Endothelial cell (in vitro differentiated cells): ENCODE data around the gene RNF145. TPM values are rescaled to one million over a fixed set of nuclear protein-coding genes. Genes with fewer than 3 reads are reported as not detected.
"Not testable (repeated sequence)": the region's sequence is repeated elsewhere in the genome, so short reads cannot be mapped to it uniquely, and the experiment has no call there.

Source experiments
- DNase-seq: peaks from one replicate; pipeline ENCODE4 v3.0.0; 2021; ENCODE audit warnings: low spot score
- H3K27ac Mint-ChIP-seq: one replicate; pipeline ENCODE4 v1.8.0; 2021; ENCODE audit warnings: mixed read lengths, inconsistent platforms; ENCODE audit not compliant: unreplicated experiment
- H3K27me3 Mint-ChIP-seq: one replicate; pipeline ENCODE4 v1.8.0; 2021; ENCODE audit warnings: mild to moderate bottlenecking, moderate library complexity, mixed read lengths, inconsistent platforms; ENCODE audit not compliant: unreplicated experiment
- H3K36me3 Mint-ChIP-seq: one replicate; pipeline ENCODE4 v1.8.0; 2021; ENCODE audit warnings: mild to moderate bottlenecking, low read depth, mixed read lengths, inconsistent platforms; ENCODE audit not compliant: unreplicated experiment
- H3K4me1 Mint-ChIP-seq: one replicate; pipeline ENCODE4 v1.8.0; 2021; ENCODE audit warnings: mild to moderate bottlenecking, mixed read lengths, inconsistent platforms; ENCODE audit not compliant: unreplicated experiment
- H3K4me3 Mint-ChIP-seq: one replicate; pipeline ENCODE4 v1.8.0; 2021; ENCODE audit warnings: mild to moderate bottlenecking, mixed read lengths, inconsistent platforms; ENCODE audit not compliant: unreplicated experiment
- H3K9me3 Mint-ChIP-seq: one replicate; pipeline ENCODE4 v1.8.0; 2021; ENCODE audit warnings: mixed read lengths, inconsistent platforms; ENCODE audit not compliant: unreplicated experiment
- CTCF ChIP-seq: fragments of 200-600 bp; sonication (generic); IDR thresholded peaks from one replicate; pipeline ENCODE4 v1.5.0; 2021; ENCODE audit warnings: antibody characterized with exemption; ENCODE audit not compliant: unreplicated experiment
- total RNA-seq: library from RNA; stranded (reverse); fragmentation: NEBNext Ultra II Directional; extraction: Animal tissue kit (Norgen Biotek cat#: 25700); gene quantifications from one replicate; pipeline ENCODE4 v1.2.1, GENCODE V29; 2021; ENCODE audit not compliant: unreplicated experiment

The RNF145 gene
- total RNA-seq, 1 donor from 2014 or later, result 102 TPM

GRCh38 chr5:159163701-159164046 lies 45.7 kb downstream of the RNF145 start:
- no peak for DNase-seq
- no peak overlapping the region for H3K27ac Mint-ChIP-seq
- H3K4me1 Mint-ChIP-seq, result peaks cover 8% of the 10 kb centered on the region
- no peak overlapping the region for H3K4me3 Mint-ChIP-seq
- H3K9me3 Mint-ChIP-seq, result no peaks in the 10 kb centered on the region
- H3K36me3 Mint-ChIP-seq, result no peaks in the 10 kb centered on the region
- peaks cover 1% of the 10 kb centered on the region for H3K27me3 Mint-ChIP-seq
- TF ChIP-seq CTCF, result no peak

GRCh38 chr5:159163027-159163700 lies 46.2 kb downstream of the RNF145 start:
- Mint-ChIP-seq H3K4me3 (no peak overlapping the region), H3K4me1 (peaks cover 12% of the 10 kb centered on the region), H3K27me3 (peaks cover 1% of the 10 kb centered on the region), H3K9me3 (no peaks in the 10 kb centered on the region), H3K27ac (no peak overlapping the region), H3K36me3 (no peaks in the 10 kb centered on the region)
- DNase-seq, result no peak
- no peak for TF ChIP-seq CTCF

- DNase-seq, result no peak
These were observed 47.8 kb downstream of the RNF145 start for GRCh38 chr5:159161361-159162214.

GRCh38 chr5:159158553-159159091 lies 50.7 kb downstream of the RNF145 start:
- DNase-seq, result peak; percentile 7
- H3K9me3 Mint-ChIP-seq, H3K27me3 Mint-ChIP-seq, H3K4me3 Mint-ChIP-seq, H3K36me3 Mint-ChIP-seq: not testable (repeated sequence)
- peaks cover 14% of the 10 kb centered on the region for H3K4me1 Mint-ChIP-seq
- H3K27ac Mint-ChIP-seq, result peak overlapping the region; percentile 74

More at GRCh38 chr5:159161361-159162214, 47.8 kb downstream of the RNF145 start:
- Mint-ChIP-seq H3K36me3 (no peaks in the 10 kb centered on the region), H3K9me3 (no peaks in the 10 kb centered on the region), H3K4me3 (no peak overlapping the region), H3K4me1 (peaks cover 14% of the 10 kb centered on the region), H3K27ac (peak overlapping the region; percentile 6), H3K27me3 (peaks cover 1% of the 10 kb centered on the region)
- no peak for TF ChIP-seq CTCF

- Mint-ChIP-seq H3K4me1 (peaks cover 14% of the 10 kb centered on the region), H3K27me3 (peaks cover 1% of the 10 kb centered on the region), H3K36me3 (no peaks in the 10 kb centered on the region), H3K27ac (no peak overlapping the region), H3K4me3 (no peak overlapping the region), H3K9me3 (no peaks in the 10 kb centered on the region)
- no peak for DNase-seq
- TF ChIP-seq CTCF, result no peak
These were observed 51.8 kb downstream of the RNF145 start for GRCh38 chr5:159157552-159157951.
